Stimulated activated CD8-positive, alpha-beta memory T cell treated with anti-CD3 and anti-CD28 coated beads, Interleukin-12 subunit alpha, Interleukin-12 subunit beta, amount 100 ng/mL, for 24 hours (primary cell): ENCODE measurements around the gene HRH4.

Experiments
- DNase-seq: peaks from one replicate; pipeline ENCODE4 v3.0.0-alpha.2; 2020; ENCODE audit errors: extremely low read depth

The HRH4 gene

GRCh38 chr18:24466771-24467170 is 6.3 kb downstream of the HRH4 start:
- no peak for DNase-seq

GRCh38 chr18:24470022-24470618 is 9.7 kb downstream of the HRH4 start:
- DNase-seq: no peak

- no peak for DNase-seq
These were observed 10.4 kb downstream of the HRH4 start for GRCh38 chr18:24470805-24471204.

- DNase-seq: no peak
These were observed 12.2 kb downstream of the HRH4 start for GRCh38 chr18:24472591-24472990.

GRCh38 chr18:24474406-24474805 is 14.0 kb downstream of the HRH4 start:
- DNase-seq: no peak

- DNase-seq: no peak
These were observed 15.6 kb downstream of the HRH4 start for GRCh38 chr18:24475926-24476589.

GRCh38 chr18:24479371-24479770 is 18.9 kb downstream of the HRH4 start:
- no peak for DNase-seq

GRCh38 chr18:24482821-24483220 is 22.4 kb downstream of the HRH4 start:
- no peak for DNase-seq

GRCh38 chr18:24485681-24486080 is 25.2 kb downstream of the HRH4 start:
- no peak for DNase-seq

- no peak for DNase-seq
These were observed 26.2 kb downstream of the HRH4 start for GRCh38 chr18:24486684-24487083.

GRCh38 chr18:24488824-24489493 is 28.5 kb downstream of the HRH4 start:
- DNase-seq: no peak

- DNase-seq: no peak
These were observed 30.1 kb downstream of the HRH4 start for GRCh38 chr18:24490539-24490938.

- DNase-seq: no peak
These were observed 31.7 kb downstream of the HRH4 start for GRCh38 chr18:24491927-24492834.

- DNase-seq: no peak
These were observed 34.1 kb downstream of the HRH4 start for GRCh38 chr18:24494586-24494985.

- no peak for DNase-seq
These were observed 36.8 kb downstream of the HRH4 start for GRCh38 chr18:24497031-24497754.

- no peak for DNase-seq
These were observed 39.4 kb downstream of the HRH4 start for GRCh38 chr18:24499814-24500213.

- no peak for DNase-seq
These were observed 39.8 kb downstream of the HRH4 start for GRCh38 chr18:24500217-24500616.

GRCh38 chr18:24500766-24501165 is 40.3 kb downstream of the HRH4 start:
- no peak for DNase-seq

GRCh38 chr18:24502667-24503523 is 42.5 kb downstream of the HRH4 start:
- DNase-seq: no peak

- DNase-seq: no peak
These were observed 44.0 kb downstream of the HRH4 start for GRCh38 chr18:24504401-24504800.

- DNase-seq: no peak
These were observed 45.7 kb downstream of the HRH4 start for GRCh38 chr18:24506175-24506574.
